GM18861 (cell line): ENCODE measurements around the gene THEMIS2.

Experiments
- ATAC-seq: cut with Tn5 transposase; IDR thresholded peaks from one replicate; pipeline ENCODE4 v1.9.1; 2021; ENCODE audit not compliant: unreplicated experiment

The THEMIS2 gene

GRCh38 chr1:27885114-27885528 lies 12.8 kb downstream of the THEMIS2 start:
- no peak for ATAC-seq

DNA sequence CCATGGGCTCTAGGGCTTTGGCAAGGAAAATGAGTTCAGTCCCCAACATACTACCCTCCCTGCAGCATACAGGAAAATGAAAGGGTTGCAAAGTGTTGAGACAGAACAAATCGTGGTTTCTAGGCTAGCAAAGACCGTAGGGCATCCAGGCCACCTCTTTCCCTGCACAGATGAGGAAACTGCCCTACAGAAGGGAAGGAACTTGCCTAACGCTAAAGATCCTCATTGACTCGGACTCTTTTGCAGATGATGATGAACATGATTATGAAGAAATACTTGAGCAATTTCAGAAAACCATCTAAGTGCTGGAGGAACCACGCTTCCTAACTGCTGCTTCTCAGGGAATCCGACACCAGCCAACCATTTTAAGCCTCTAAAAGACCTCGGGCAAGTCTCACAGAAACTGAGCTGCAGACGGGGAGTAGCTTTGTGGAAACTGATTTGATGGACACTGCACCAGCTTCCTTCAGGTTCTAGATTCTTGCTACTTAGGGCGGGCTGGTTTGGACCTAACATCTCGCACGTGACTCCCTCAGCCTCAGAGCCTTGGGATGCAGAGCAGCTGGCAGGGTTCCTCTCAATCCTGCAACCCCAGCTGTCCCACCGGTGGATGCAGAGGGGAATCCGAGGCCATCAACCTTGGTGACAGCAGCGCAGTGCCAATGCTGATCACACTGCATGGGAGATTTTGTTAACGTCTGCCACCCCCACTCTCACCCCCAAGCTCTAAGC lies 13.4 kb downstream of the THEMIS2 start:
- ATAC-seq, result no peak

DNA sequence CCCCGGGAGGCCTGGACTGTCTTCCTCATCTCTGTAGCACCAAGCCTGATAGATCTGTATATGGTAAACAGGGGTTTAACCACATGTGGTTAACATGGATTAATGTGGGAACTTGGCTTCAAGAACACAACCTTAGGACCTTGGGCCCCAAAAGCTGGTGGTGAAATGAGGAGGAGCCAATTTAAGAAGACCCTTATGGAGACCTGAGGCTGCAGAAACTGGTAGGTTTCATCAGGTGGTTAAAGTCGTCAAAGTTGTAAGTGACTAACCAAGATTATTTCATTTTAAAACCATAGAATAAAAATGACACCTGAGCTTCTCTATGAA lies 14.0 kb downstream of the THEMIS2 start:
- ATAC-seq, result no peak

GRCh38 chr1:27886744-27887143 lies 14.4 kb downstream of the THEMIS2 start:
- no peak for ATAC-seq

- ATAC-seq, result no peak
Measured at GRCh38 chr1:27887215-27888021, 15.1 kb downstream of the THEMIS2 start.

DNA sequence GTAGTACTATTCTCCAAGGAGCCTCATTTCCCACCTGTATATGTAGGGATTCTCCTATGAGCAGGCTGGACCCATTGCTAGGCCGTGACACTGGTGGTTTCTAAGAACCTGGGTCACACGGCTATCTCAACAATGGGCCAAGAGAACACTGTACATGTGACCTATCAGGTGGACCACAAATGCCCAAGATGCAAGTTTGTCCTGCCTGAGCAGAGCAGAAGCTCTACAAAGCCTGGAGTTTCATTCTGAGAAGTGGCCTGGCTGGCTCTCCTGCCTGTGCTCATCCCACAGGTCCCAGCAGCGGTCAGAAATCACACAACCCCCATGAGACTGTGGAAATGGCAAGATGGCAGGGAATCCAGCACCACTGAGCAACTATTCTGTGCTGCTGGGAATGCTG lies 17.2 kb downstream of the THEMIS2 start:
- ATAC-seq, result no peak

GRCh38 chr1:27891196-27891889 lies 19.0 kb downstream of the THEMIS2 start:
- peak; percentile 38 for ATAC-seq

- no peak for ATAC-seq
Measured at GRCh38 chr1:27894521-27894920, 22.2 kb downstream of the THEMIS2 start.

DNA sequence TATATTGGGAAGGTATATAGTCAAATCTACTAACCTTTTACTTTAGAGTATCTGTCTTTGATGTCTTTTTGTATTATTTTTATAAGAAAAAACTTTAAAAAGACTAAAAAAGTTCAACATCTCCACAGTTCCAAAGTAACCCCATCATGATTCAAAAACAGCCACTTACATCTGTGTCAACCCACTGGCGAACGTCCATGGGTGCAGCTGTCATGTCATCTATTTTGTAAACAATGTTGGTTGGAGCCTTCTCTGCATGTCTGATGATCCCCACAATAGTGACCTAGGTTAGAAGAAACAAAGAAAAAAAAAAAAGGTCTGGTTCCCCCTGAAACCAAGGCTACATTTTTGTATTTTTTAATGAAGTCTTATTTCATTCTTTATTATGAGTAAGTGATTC lies 34.4 kb downstream of the THEMIS2 start:
- ATAC-seq, result no peak

GRCh38 chr1:27912429-27912828 lies 40.1 kb downstream of the THEMIS2 start:
- no peak for ATAC-seq

- no peak for ATAC-seq
Measured at GRCh38 chr1:27915082-27915575, 42.8 kb downstream of the THEMIS2 start.

DNA sequence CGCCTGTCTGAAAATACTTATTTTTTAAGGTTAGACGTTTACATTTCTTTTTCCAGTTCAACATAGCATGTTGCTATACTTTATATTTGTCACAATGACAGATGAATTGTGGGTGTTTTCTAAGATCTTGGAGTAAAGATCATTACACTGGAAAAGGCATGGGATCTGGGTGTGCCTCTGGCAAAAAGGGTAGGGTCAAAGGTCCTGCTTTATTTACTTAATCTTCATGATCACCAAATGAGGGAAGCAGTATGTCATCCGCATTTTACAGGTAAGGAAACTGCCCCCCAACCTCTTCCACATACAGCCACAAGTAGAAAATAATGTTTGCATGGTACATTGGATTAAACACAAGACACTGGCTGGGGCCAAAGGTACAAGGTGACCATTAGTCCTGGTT lies 49.9 kb downstream of the THEMIS2 start:
- no peak for ATAC-seq

DNA sequence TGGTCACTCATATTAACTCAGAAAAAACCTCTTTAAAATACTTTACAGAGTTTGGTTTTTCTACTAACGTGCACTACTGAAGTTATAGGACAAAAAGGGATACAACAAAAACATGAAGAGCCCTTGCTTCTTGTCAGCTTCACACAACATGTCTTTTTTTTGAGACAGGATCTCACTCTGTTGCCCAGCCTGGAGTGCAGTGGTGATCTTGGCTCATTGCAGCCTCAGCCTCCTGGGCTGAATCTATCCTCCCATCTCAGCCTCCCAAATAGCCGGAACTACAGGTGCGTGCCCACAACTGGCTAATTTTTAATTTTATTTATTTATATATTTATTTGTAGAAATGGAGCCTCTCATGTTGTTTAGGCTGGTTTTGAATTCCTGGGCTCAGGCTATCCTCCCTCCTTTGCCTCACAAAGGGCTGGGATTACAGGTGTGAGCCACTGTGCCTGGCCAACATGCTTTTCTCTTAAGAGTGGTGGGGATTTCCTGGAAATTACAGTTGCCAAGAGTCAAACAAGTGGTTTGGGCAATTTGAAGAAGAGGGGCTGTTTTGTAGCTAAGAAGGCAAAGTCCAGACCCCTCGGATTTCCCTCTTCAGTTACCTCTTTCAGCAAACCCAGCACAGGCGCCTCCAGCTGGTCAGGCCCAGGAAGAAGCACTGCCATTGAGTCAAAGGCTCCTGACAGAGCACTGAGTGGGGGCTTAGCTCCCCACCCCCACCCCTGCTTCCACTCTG lies 56.0 kb downstream of the THEMIS2 start:
- no peak for ATAC-seq

GRCh38 chr1:27931184-27931583 lies 58.8 kb downstream of the THEMIS2 start:
- no peak for ATAC-seq

DNA sequence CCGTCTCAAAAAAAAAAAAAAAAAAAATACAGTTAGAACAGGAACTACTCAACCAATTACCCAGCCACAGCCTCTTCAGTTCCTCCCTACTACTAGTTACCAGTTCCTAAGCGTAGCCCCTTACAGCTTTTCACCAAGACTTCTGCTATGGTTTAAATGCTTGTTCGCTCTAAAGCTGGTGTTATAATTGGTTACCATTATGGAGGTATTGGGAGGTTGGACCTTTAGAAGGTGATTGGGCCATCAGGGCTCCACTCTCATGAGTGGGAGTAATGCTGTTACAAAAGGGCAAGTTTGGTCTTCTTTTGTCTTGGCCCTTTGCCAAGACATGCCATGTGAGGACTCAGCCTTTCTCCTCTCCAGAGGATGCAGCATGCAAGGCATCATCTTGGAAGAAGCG lies 59.4 kb downstream of the THEMIS2 start:
- ATAC-seq, result no peak

GRCh38 chr1:27934818-27935549 lies 62.6 kb downstream of the THEMIS2 start, which contains the start of gene SMPDL3B:
TSS of gene SMPDL3B (plus strand) at chr1:27935000. CDS start at chr1:27935184, 184 bp downstream.
- no peak for ATAC-seq

DNA sequence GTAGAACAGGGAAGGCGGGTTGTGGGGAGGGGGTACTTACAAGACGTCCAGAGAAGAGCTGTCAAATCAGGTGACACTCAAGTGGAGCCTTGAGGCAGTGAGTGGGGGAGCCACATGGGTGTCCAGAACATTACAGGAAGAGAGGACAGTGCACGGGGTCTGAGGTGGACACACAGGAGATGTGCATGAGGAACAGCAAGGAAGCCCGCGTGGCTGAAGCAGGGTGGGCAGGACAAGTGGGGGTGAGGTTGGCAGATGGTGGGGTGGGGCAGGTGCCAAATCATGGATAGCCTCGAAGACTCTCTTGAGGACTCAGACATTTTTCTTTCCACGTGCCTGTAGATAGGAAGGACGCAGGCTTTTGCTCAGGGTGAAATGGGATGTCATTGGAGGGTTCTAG lies 63.4 kb downstream of the THEMIS2 start:
- ATAC-seq, result no peak
